Measurements from ENCODE around the gene LDLR. TPM values are rescaled to one million over a fixed set of nuclear protein-coding genes. Genes with fewer than 3 reads are reported as not detected.

The LDLR gene
- total RNA-seq, 1 experiment from 2014 or later: 175 TPM

DNA sequence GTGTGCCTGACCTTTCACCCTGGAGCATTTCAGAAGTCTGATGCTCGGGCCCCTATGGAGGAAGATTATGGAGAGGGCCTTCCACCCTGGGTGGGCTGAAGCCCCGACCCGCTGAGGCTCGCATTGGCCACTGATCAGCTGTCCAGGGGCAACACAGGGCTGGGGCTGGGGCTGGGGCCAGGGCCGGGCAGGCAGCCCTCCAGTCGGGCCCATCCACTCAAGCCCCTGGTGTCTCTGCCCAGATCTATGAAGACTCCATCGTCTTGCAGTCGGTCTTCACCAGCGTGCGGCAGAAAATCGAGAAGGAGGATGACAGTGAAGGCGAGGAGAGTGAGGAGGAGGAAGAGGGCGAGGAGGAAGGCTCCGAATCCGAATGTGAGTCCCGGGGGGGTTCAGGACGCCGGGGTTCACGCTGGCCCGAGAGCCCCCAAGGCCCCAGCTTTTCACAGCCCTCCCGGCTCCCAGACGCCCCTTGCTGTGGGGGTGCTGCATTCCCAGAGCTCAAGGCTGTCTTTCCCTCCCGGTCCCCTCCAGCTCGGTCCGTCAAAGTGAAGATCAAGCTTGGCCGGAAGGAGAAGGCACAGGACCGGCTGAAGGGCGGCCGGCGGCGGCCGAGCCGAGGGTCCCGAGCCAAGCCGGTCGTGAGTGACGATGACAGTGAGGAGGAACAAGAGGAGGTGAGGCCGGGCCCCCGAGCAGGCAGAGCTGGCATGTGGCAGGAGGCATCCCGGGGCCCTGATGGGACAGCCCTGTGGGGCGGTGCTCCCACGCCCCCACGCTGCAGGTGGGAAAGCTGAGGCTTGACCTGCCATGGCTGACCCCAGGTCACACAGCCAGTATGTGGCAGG, 29.5 kb upstream of the LDLR start:
- H3K4me3 ChIP-seq (ENCODE audit: low read depth, low read length, poor library complexity, severe bottlenecking): no peak overlapping the region
- CTCF ChIA-PET: no interaction called here
- TF ChIP-seq, protein P1, sequence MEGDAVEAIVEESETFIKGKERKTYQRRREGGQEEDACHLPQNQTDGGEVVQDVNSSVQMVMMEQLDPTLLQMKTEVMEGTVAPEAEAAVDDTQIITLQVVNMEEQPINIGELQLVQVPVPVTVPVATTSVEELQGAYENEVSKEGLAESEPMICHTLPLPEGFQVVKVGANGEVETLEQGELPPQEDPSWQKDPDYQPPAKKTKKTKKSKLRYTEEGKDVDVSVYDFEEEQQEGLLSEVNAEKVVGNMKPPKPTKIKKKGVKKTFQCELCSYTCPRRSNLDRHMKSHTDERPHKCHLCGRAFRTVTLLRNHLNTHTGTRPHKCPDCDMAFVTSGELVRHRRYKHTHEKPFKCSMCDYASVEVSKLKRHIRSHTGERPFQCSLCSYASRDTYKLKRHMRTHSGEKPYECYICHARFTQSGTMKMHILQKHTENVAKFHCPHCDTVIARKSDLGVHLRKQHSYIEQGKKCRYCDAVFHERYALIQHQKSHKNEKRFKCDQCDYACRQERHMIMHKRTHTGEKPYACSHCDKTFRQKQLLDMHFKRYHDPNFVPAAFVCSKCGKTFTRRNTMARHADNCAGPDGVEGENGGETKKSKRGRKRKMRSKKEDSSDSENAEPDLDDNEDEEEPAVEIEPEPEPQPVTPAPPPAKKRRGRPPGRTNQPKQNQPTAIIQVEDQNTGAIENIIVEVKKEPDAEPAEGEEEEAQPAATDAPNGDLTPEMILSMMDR (conservative IDR thresholded peaks at IDR 0.05; ENCODE audit: low read depth, low read length): no peak
- TF ChIP-seq EZH2 (IDR thresholded peaks at IDR 0.05; ENCODE audit: borderline replicate concordance, low read depth, low read length, poor library complexity, severe bottlenecking): no peak
- H3K27me3 ChIP-seq (replicated peaks; ENCODE audit: insufficient read depth, low read depth, low read length, poor library complexity): no peaks in the 10 kb centered on the region
- no peak for DNase-seq (ENCODE audit: low spot score)
- no peaks in the 10 kb centered on the region for H3K9me3 ChIP-seq (ENCODE audit: low read depth, low read length, poor library complexity, severe bottlenecking)
- H3K4me1 ChIP-seq (ENCODE audit: insufficient read depth, low read length, poor library complexity, severe bottlenecking): no peaks in the 10 kb centered on the region
- H3K36me3 ChIP-seq (ENCODE audit: insufficient read depth, low read length, poor library complexity, severe bottlenecking): peaks cover 42% of the 10 kb centered on the region
- intact Hi-C loops (cut with micrococcal nuclease; ENCODE audit: unreplicated experiment): no loop called here
- H3K27ac ChIP-seq (ENCODE audit: low read depth, low read length, poor library complexity, severe bottlenecking): no peak overlapping the region
- no TSS peak for BruUV-seq (replicated peaks)
- POLR2A ChIA-PET (ENCODE audit: low non-redundant PET): no interaction called here

DNA sequence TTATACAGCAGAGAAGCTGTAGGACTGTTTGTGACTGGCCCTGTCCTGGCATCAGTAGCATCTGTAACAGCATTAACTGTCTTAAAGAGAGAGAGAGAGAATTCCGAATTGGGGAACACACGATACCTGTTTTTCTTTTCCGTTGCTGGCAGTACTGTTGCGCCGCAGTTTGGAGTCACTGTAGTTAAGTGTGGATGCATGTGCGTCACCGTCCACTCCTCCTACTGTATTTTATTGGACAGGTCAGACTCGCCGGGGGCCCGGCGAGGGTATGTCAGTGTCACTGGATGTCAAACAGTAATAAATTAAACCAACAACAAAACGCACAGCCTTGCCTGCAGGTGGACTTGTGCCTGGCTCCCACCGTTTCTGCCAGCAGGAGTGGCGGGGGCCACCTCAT, 27.3 kb upstream of the LDLR start:
- ChIA-PET POLR2A (ENCODE audit: low non-redundant PET) (no interaction called here), CTCF (no interaction called here)
- Histone ChIP-seq H3K4me1 (ENCODE audit: insufficient read depth, low read length, poor library complexity, severe bottlenecking) (no peaks in the 10 kb centered on the region), H3K27me3 (replicated peaks; ENCODE audit: insufficient read depth, low read depth, low read length, poor library complexity) (no peaks in the 10 kb centered on the region), H3K9me3 (ENCODE audit: low read depth, low read length, poor library complexity, severe bottlenecking) (no peaks in the 10 kb centered on the region), H3K27ac (ENCODE audit: low read depth, low read length, poor library complexity, severe bottlenecking) (no peak overlapping the region), H3K36me3 (ENCODE audit: insufficient read depth, low read length, poor library complexity, severe bottlenecking) (peaks cover 56% of the 10 kb centered on the region), H3K4me3 (ENCODE audit: low read depth, low read length, poor library complexity, severe bottlenecking) (no peak overlapping the region)
- TSS peak; percentile 79 for BruUV-seq (replicated peaks)
- TF ChIP-seq, protein P1 (conservative IDR thresholded peaks at IDR 0.05; ENCODE audit: low read depth, low read length): no peak
- TF ChIP-seq EZH2 (IDR thresholded peaks at IDR 0.05; ENCODE audit: borderline replicate concordance, low read depth, low read length, poor library complexity, severe bottlenecking): no peak
- DNase-seq (ENCODE audit: low spot score): no peak
- intact Hi-C loops (cut with micrococcal nuclease; ENCODE audit: unreplicated experiment): no loop called here

DNA sequence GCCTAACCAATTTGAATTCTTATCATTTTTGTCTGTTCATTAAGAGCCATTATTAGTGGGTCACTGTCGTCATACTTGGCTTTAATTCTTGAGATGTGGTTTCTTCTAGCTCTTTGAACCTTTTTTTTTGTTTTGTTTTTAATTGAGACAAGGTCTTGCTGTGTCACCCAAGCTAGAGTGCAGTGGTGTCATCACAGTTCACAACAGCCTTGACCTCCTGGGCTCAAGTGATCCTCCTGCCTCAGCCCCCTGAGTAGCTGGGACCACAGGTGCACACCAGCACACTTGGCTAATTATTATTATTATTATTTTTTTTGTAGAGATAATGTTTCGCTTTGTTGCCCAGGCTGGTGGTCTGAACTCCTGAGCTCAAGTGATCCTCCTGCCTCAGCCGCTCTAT, 25.8 kb upstream of the LDLR start:
- DNase-seq (ENCODE audit: low spot score): no peak
- CTCF ChIA-PET: no interaction called here
- intact Hi-C loops (cut with micrococcal nuclease; ENCODE audit: unreplicated experiment): no loop called here
- Histone ChIP-seq H3K4me1 (ENCODE audit: insufficient read depth, low read length, poor library complexity, severe bottlenecking) (no peaks in the 10 kb centered on the region), H3K9me3 (ENCODE audit: low read depth, low read length, poor library complexity, severe bottlenecking) (no peaks in the 10 kb centered on the region), H3K27me3 (replicated peaks; ENCODE audit: insufficient read depth, low read depth, low read length, poor library complexity) (no peaks in the 10 kb centered on the region), H3K36me3 (ENCODE audit: insufficient read depth, low read length, poor library complexity, severe bottlenecking) (peaks cover 63% of the 10 kb centered on the region), H3K27ac (ENCODE audit: low read depth, low read length, poor library complexity, severe bottlenecking) (no peak overlapping the region), H3K4me3 (ENCODE audit: low read depth, low read length, poor library complexity, severe bottlenecking) (no peak overlapping the region)
- TF ChIP-seq, protein P1 (conservative IDR thresholded peaks at IDR 0.05; ENCODE audit: low read depth, low read length): no peak
- TF ChIP-seq EZH2 (IDR thresholded peaks at IDR 0.05; ENCODE audit: borderline replicate concordance, low read depth, low read length, poor library complexity, severe bottlenecking): no peak
- POLR2A ChIA-PET (ENCODE audit: low non-redundant PET): no interaction called here
- BruUV-seq (replicated peaks): no TSS peak

Measured in A673 (cell line).